Body of pancreas (tissue), 4 donors: ENCODE measurements around the gene GMFB.

ENCODE experiments used
- CTCF ChIP-seq, 7 experiments: fragments of 450-650 bp in 4 of 7; fragments of 200-600 bp in 3 of 7; sonication (generic) in 3 of 7; IDR thresholded peaks; one replicate each; pipeline ENCODE4 v1.5.1; 2016 to 2019; ENCODE audit warnings: antibody characterized with exemption in 7 of 7
- POLR2A ChIP-seq, 3 donors: fragments of 450-650 bp; IDR thresholded peaks; one replicate each; pipeline ENCODE4 v1.6.1; 2016; ENCODE audit warnings: antibody characterized with exemption in 3 of 3, mild to moderate bottlenecking in 2 of 3

GRCh38 chr14:54501480-54501879 is 12.7 kb upstream of the GMFB start:
- TF ChIP-seq CTCF (IDR thresholded peaks at IDR 0.05) = no peak
- no peak for TF ChIP-seq POLR2A (IDR thresholded peaks at IDR 0.05)
